ENCODE data around the gene APOL4.

DNA sequence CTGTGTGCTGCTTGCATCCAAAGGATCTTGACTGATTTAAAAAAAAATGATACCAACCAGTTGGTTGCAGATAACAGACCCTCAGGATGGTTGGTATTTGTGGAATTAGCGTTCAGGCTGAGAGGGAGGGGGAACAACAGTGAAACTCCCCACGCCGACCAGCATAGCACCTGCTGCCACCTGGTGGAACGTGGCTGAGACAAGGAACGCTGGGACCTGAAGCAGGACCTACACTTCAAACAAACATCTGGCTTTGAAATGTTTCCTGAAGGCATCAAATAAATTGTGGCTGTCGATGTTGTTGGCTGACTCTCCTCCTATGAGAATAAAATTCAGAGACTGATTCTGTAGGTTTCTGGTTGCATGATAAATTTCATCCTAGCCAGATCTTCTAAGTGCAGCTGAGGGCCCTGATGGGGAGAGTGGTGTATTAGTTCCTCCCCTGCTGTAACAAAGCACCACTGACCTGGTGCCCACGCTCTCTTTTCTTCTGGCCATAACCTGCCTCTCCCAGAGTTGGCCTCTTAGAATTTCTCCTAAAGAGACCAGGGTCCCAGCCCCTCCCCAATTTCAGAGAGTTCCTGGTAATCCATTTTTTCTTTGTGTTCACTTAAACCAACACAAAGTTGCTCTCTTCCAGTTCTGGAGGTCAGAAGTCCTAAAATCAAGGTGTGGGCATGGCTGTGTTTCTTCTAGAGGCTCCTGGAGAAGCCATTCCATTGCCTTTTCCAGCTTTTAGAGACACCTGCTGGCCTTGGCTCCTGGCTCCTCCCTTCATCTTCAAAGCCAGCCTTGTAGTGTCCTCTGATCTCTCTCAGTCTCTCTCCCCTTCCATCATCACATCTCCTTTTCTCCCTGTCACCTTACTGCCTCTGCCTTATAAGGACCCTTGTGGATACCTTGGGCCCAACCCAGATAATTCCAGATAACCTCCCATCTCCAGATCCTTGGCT is 20.5 kb upstream of the APOL4 start:
- TF ChIP-seq, protein P1, sequence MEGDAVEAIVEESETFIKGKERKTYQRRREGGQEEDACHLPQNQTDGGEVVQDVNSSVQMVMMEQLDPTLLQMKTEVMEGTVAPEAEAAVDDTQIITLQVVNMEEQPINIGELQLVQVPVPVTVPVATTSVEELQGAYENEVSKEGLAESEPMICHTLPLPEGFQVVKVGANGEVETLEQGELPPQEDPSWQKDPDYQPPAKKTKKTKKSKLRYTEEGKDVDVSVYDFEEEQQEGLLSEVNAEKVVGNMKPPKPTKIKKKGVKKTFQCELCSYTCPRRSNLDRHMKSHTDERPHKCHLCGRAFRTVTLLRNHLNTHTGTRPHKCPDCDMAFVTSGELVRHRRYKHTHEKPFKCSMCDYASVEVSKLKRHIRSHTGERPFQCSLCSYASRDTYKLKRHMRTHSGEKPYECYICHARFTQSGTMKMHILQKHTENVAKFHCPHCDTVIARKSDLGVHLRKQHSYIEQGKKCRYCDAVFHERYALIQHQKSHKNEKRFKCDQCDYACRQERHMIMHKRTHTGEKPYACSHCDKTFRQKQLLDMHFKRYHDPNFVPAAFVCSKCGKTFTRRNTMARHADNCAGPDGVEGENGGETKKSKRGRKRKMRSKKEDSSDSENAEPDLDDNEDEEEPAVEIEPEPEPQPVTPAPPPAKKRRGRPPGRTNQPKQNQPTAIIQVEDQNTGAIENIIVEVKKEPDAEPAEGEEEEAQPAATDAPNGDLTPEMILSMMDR (IDR thresholded peaks at IDR 0.05), result peak; percentile 43 to 72 (median 54)
- TF ChIP-seq POLR2A (IDR thresholded peaks at IDR 0.05), result no peak
